Liver (tissue), 3 donors: ENCODE measurements around the gene OOSP4B.

Experiments used
- EGR1 ChIP-seq, 2 donors: IDR thresholded peaks; 2 replicates each; pipeline ENCODE4 v1.6.1; 2016 to 2018; ENCODE audit warnings: antibody characterized with exemption in 2 of 2, low read depth in 2 of 2
- TF ChIP-seq, protein P1 (sequence below): fragments of 150-350 bp; IDR thresholded peaks from 2 replicates; pipeline ENCODE4 v1.5.1; 2017; ENCODE audit warnings: improper control_type of control experiment, low read depth, low read length; ENCODE audit not compliant: missing input control
- donor health status: healthy.
- donor health status: healthy.

DNA sequence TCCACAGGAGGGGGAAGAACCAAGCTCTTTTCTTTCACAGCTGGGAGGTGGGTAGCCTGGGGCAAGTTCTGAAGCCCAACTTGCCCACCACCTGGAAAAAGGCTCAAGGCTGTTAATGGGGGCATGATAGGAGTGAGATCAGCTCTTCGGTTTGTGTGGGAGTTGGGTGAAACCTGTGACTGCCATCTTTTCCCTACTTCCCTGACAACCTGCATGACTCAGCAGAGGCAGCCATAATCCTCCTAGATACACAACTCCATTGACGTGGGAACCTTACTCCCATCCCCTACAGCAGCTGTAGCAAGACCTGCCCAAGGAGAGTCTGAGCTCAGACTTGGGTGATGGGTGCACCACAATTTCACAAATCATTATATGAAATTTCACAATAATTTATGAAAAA, 13.3 kb upstream of the OOSP4B start:
- no peak for TF ChIP-seq EGR1 (IDR thresholded peaks at IDR 0.05; ENCODE audit: low read depth in 2 of 2)
- TF ChIP-seq, protein P1, sequence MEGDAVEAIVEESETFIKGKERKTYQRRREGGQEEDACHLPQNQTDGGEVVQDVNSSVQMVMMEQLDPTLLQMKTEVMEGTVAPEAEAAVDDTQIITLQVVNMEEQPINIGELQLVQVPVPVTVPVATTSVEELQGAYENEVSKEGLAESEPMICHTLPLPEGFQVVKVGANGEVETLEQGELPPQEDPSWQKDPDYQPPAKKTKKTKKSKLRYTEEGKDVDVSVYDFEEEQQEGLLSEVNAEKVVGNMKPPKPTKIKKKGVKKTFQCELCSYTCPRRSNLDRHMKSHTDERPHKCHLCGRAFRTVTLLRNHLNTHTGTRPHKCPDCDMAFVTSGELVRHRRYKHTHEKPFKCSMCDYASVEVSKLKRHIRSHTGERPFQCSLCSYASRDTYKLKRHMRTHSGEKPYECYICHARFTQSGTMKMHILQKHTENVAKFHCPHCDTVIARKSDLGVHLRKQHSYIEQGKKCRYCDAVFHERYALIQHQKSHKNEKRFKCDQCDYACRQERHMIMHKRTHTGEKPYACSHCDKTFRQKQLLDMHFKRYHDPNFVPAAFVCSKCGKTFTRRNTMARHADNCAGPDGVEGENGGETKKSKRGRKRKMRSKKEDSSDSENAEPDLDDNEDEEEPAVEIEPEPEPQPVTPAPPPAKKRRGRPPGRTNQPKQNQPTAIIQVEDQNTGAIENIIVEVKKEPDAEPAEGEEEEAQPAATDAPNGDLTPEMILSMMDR: no peak
